ENCODE data around the gene SLC25A21.

Gene SLC25A21

GRCh38 chr14:37087520-37087919 lies 84.9 kb downstream of the SLC25A21 start:
- no peaks in the 10 kb centered on the region for H3K79me2 ChIP-seq (ENCODE audit: control insufficient read depth, low read length)
- no peaks in the 10 kb centered on the region for H3K27me3 ChIP-seq (ENCODE audit: control insufficient read depth, low read length)
- no peaks in the 10 kb centered on the region for H3K9me2 ChIP-seq (replicated peaks; ENCODE audit: control insufficient read depth, low read length)
- H3K4me2 ChIP-seq (ENCODE audit: low read length), result no peak overlapping the region
- TF ChIP-seq CTCF (IDR thresholded peaks at IDR 0.05; ENCODE audit: low read depth, low read length, poor library complexity, severe bottlenecking), result no peak
- no peak for TF ChIP-seq EZH2phosphoT487 (IDR thresholded peaks at IDR 0.05; ENCODE audit: borderline replicate concordance, low read length)
- no peaks in the 10 kb centered on the region for H3K9me3 ChIP-seq (ENCODE audit: control insufficient read depth, insufficient read depth, low read length)
- H3K4me1 ChIP-seq (ENCODE audit: control insufficient read depth, low read length), result no peaks in the 10 kb centered on the region
- no peaks in the 10 kb centered on the region for H3F3A ChIP-seq (ENCODE audit: control insufficient read depth, insufficient read depth)
- H4K20me1 ChIP-seq (ENCODE audit: control insufficient read depth, insufficient read depth, low read depth, low read length), result no peaks in the 10 kb centered on the region
- H3K27ac ChIP-seq (ENCODE audit: low read depth, low read length), result no peak overlapping the region
- H3K36me3 ChIP-seq (ENCODE audit: control insufficient read depth, low read length), result no peaks in the 10 kb centered on the region
- H3K4me3 ChIP-seq (ENCODE audit: low read length), result no peak overlapping the region

GRCh38 chr14:37083599-37083998 lies 88.8 kb downstream of the SLC25A21 start:
- Histone ChIP-seq H3K4me2 (ENCODE audit: low read length) (no peak overlapping the region), H3K27ac (ENCODE audit: low read depth, low read length) (no peak overlapping the region), H3K9me3 (ENCODE audit: control insufficient read depth, insufficient read depth, low read length) (no peaks in the 10 kb centered on the region), H3K4me3 (ENCODE audit: low read length) (no peak overlapping the region), H4K20me1 (ENCODE audit: control insufficient read depth, insufficient read depth, low read depth, low read length) (no peaks in the 10 kb centered on the region), H3F3A (ENCODE audit: control insufficient read depth, insufficient read depth) (no peaks in the 10 kb centered on the region), H3K27me3 (ENCODE audit: control insufficient read depth, low read length) (no peaks in the 10 kb centered on the region), H3K79me2 (ENCODE audit: control insufficient read depth, low read length) (no peaks in the 10 kb centered on the region), H3K9me2 (replicated peaks; ENCODE audit: control insufficient read depth, low read length) (no peaks in the 10 kb centered on the region), H3K4me1 (ENCODE audit: control insufficient read depth, low read length) (no peaks in the 10 kb centered on the region), H3K36me3 (ENCODE audit: control insufficient read depth, low read length) (no peaks in the 10 kb centered on the region)
- TF ChIP-seq EZH2phosphoT487 (IDR thresholded peaks at IDR 0.05; ENCODE audit: borderline replicate concordance, low read length) (no peak), CTCF (IDR thresholded peaks at IDR 0.05; ENCODE audit: low read depth, low read length, poor library complexity, severe bottlenecking) (no peak)

DNA sequence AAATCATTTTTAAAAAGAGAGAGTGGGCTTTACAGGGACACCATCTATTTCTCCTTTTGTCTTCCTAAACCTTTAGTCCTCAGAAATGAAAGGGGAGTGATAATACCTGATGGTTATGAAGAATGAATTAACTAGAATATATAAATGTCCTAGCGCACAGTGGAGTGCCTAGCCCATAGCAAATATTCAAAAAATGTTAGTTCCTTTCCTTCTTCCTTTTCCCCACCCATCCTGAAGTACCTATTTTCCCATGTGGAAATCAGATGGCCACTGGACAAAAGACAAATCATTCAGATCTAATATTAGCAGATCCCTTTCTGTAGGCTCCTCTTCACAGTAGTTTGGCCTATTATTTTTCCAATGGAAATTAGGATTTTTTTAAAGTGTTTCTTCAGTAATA lies 90.0 kb downstream of the SLC25A21 start:
- Histone ChIP-seq H3K27ac (ENCODE audit: low read depth, low read length) (no peak overlapping the region), H3K27me3 (ENCODE audit: control insufficient read depth, low read length) (no peaks in the 10 kb centered on the region), H3K36me3 (ENCODE audit: control insufficient read depth, low read length) (no peaks in the 10 kb centered on the region), H3K9me3 (ENCODE audit: control insufficient read depth, insufficient read depth, low read length) (no peaks in the 10 kb centered on the region), H3K9me2 (replicated peaks; ENCODE audit: control insufficient read depth, low read length) (no peaks in the 10 kb centered on the region), H3K79me2 (ENCODE audit: control insufficient read depth, low read length) (no peaks in the 10 kb centered on the region), H4K20me1 (ENCODE audit: control insufficient read depth, insufficient read depth, low read depth, low read length) (no peaks in the 10 kb centered on the region), H3K4me2 (ENCODE audit: low read length) (no peak overlapping the region), H3K4me3 (ENCODE audit: low read length) (no peak overlapping the region), H3F3A (ENCODE audit: control insufficient read depth, insufficient read depth) (no peaks in the 10 kb centered on the region), H3K4me1 (ENCODE audit: control insufficient read depth, low read length) (no peaks in the 10 kb centered on the region)
- TF ChIP-seq EZH2phosphoT487 (IDR thresholded peaks at IDR 0.05; ENCODE audit: borderline replicate concordance, low read length), result no peak
- TF ChIP-seq CTCF (IDR thresholded peaks at IDR 0.05; ENCODE audit: low read depth, low read length, poor library complexity, severe bottlenecking), result no peak

DNA sequence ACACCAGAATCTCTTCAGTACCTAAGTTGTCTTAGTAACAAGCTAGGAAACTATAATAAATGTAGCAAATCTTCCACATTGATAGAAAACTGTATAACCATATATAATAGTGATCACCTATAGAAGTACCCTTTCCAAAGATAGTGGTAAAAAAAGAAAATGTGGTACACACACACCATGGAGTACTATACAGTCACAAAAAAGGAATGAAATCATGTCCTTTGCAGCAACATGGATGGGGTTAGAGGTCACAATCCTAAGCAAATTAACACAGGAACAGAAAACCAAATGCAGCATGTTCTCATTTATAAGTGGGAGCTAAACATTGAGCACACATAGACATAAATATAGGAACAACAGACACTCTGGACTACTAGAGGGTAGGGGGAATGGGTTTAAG lies 90.5 kb downstream of the SLC25A21 start:
- H3K4me2 ChIP-seq (ENCODE audit: low read length), result no peak overlapping the region
- H3K4me3 ChIP-seq (ENCODE audit: low read length), result no peak overlapping the region

More for the DNA sequence above, 90.5 kb downstream of the SLC25A21 start:
- Histone ChIP-seq H3K36me3 (ENCODE audit: control insufficient read depth, low read length) (no peaks in the 10 kb centered on the region), H4K20me1 (ENCODE audit: control insufficient read depth, insufficient read depth, low read depth, low read length) (no peaks in the 10 kb centered on the region), H3K27me3 (ENCODE audit: control insufficient read depth, low read length) (no peaks in the 10 kb centered on the region), H3K4me1 (ENCODE audit: control insufficient read depth, low read length) (no peaks in the 10 kb centered on the region), H3K79me2 (ENCODE audit: control insufficient read depth, low read length) (no peaks in the 10 kb centered on the region), H3K27ac (ENCODE audit: low read depth, low read length) (no peak overlapping the region), H3K9me3 (ENCODE audit: control insufficient read depth, insufficient read depth, low read length) (no peaks in the 10 kb centered on the region), H3F3A (ENCODE audit: control insufficient read depth, insufficient read depth) (no peaks in the 10 kb centered on the region), H3K9me2 (replicated peaks; ENCODE audit: control insufficient read depth, low read length) (no peaks in the 10 kb centered on the region)
- TF ChIP-seq CTCF (IDR thresholded peaks at IDR 0.05; ENCODE audit: low read depth, low read length, poor library complexity, severe bottlenecking) (no peak), EZH2phosphoT487 (IDR thresholded peaks at IDR 0.05; ENCODE audit: borderline replicate concordance, low read length) (no peak)

All from DOHH2 (cell line).